GM21825 (cell line): Measurements from ENCODE around the gene RNF44.

Source experiments
- ATAC-seq: cut with Tn5 transposase; IDR thresholded peaks from one replicate; pipeline ENCODE4 v1.9.1; 2021; ENCODE audit warnings: mild to moderate bottlenecking, moderate library complexity; ENCODE audit not compliant: unreplicated experiment

RNF44 gene

DNA sequence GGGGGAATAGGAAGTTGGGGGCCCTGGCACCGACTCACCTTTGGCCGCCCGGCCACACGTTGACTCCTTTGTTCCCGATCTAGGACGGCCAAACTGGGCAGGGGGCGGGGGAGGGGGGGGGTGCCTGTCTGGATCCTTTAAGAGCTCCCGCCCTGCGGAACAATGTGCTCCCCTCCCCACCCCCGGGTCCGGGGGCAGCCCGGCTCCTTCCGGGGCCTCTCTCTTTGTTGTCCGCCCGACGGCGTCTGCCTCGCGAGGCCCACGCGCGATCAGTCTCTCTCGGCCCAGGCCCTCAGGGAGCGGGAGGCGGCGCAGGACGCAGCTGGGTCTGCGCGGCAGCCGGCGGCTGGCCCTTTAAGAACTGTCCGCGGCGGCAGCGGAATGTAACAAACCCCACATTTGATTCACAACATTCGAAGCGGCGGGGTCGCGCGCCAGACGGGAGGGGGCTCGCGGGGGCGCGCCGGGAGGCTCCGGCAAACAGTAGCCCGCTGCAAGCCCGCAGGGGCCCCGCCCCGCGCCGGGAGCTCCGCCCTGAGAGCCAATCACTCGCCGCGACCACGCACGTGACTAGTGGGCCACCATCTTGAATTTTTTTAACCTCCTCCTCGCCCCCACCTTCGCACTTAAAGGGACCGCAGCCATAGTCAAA is at the start of gene RNF44:
TSS of gene RNF44 (minus strand) at position 501 of the 652 bp plus-strand sequence. CDS start 4,930 bp downstream, outside the sequence.
- ATAC-seq = peak; percentile 48

DNA sequence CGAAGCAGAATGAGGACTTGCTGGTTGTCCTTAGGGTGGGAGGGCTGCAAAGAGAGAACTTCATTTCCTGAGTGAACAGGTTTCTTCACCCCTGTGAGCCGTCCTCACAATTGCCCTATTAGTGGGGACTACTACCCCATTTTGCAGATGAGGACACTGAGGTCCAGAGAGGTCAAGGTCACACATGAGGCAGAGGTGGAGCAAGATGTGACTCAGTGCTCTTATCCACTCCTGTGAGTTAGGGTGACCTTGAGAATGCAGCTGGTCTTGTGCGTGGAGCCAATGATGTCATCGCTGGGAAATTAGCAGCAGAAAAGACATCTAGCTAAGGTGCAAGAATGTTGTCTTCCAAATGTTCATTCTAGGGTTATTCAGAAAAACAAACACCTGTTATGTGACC is 45.9 kb upstream of the RNF44 start:
- ATAC-seq = no peak

DNA sequence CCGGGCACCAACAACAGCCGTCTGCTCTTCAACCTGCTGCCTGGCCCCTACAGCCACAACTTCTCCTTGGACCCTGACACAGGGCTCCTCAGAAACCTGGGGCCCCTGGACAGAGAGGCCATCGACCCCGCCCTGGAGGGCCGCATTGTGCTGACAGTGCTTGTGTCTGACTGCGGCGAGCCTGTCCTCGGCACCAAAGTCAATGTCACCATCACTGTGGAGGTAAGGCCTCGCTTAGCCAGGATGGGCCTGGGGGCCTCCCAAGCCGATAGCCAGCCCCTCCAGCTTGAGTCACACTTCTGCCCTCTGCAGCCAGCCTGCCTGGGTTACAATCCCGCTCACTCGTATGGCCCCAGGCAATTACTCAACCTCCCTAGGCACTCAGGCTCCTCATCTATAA is 44.2 kb upstream of the RNF44 start:
- no peak for ATAC-seq

DNA sequence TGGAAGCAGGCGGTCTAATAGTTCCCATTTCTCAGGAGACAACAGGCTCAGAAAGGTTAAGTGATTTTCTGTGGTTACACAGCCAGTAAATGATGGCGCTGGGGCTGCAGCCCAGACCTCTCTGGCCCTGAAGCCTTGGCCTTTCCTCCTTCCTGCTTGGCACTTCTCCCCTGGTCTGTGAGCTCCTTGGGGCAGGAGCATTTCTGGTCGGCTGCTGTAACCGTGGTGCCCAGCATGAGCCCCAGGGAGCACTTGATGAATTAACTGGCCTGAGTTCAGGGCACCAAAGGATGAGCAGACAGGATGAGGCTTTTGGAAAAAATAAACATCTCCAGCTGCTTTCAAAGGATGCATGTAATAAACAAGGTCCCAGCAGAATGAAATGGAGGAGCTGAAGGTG is 42.1 kb upstream of the RNF44 start:
- no peak for ATAC-seq

DNA sequence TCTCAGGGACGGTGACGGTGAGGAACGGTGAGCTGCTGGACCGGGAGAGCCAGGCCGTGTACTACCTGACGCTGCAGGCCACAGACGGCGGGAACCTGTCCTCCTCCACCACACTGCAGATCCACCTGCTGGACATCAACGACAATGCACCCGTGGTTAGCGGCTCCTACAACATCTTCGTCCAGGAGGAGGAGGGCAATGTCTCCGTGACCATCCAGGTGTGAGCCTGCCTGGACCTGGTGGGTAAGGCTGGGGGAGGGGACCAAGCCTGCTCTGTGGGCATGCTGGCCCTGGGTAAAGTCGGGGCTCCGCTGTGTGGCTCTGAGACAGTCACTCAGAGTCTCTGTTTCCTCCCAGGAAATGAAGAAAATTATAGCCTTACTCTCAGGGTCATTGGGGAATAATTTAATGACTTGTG is 41.2 kb upstream of the RNF44 start:
- ATAC-seq = no peak

DNA sequence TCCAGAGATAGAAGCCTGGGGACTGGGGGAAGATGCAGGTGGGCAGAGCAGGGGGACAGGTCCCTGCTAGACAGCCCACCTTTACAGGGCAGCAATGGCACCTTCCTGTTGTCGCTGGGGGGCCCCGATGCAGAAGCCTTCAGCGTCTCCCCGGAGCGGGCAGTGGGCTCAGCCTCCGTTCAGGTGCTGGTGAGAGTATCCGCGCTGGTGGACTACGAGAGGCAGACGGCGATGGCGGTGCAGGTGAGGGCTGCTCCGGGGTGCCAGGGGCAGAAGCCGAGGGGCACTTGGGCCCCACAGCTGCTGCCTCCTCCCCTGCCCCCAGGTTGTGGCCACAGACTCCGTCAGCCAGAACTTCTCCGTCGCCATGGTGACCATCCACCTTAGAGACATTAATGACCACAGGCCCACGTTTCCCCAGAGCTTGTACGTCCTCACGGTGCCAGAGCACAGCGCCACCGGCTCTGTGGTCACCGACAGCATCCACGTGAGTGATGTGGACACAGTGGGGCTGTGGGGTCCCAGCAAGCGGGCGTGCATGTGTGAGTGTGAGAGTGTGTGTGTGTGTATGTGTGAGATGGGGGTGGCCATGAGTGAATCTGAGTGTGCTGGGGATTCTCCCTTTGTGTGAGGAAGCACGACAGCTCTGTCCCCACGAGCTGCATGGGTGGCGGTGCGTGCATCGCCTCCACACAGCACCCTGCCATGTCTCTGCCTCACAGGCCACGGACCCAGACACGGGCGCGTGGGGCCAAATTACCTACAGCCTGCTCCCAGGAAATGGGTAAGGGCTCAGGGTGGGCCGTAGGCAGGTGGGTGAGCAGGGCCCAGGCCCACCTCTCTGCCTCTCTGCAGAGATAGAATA is 40.3 kb upstream of the RNF44 start:
- ATAC-seq = no peak

DNA sequence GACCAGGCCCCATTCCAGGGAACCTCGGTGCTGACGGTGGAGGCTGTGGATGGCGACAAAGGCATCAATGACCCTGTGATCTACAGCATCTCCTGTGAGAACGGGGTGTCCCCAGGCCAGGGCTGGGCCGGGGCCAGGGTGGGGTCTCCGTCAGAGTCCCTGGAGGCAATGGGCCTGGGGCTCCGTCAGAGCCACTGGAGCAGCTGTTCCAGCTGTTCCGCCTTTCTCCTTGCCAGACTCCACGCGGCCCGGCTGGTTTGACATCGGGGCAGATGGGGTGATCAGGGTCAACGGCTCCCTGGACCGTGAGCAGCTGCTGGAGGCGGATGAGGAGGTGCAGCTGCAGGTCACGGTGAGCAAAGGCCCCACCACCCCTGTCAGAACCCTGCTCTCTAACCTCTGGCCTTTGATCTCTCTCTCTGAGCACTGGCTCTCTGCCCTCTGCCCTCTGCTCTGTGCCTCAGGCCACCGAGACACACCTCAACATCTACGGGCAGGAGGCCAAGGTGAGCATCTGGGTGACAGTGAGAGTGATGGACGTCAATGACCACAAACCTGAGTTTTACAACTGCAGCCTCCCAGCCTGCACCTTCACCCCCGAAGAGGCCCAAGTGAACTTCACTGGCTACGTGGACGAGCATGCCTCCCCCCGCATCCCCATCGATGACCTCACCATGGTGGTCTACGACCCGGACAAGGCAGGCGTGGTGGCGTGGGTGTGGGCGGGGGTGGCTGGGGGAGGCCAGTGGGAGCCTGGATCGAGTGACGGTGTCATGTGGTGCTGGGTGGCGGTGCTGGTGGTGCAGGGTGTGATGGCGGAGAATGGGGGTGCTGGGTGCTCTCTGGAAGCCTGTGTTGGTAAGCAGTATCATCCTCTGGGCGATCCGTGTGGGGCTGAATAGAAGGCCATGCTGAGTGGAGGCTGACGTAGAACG is 38.6 kb upstream of the RNF44 start:
- no peak for ATAC-seq

DNA sequence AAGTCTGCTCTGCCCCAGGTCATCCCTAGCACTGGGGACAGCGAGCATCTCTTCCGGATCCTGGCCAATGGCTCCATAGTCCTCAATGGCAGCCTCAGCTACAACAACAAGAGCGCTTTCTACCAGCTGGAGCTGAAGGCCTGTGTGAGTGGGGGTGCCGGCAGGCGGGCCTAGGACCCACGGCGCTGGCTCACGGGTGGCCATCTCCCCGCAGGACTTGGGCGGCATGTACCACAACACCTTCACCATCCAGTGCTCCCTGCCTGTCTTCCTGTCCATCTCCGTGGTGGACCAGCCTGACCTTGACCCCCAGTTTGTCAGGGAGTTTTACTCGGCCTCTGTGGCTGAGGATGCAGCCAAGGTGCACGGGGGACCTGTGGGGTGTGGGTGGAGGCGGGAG is 37.9 kb upstream of the RNF44 start:
- ATAC-seq = no peak

DNA sequence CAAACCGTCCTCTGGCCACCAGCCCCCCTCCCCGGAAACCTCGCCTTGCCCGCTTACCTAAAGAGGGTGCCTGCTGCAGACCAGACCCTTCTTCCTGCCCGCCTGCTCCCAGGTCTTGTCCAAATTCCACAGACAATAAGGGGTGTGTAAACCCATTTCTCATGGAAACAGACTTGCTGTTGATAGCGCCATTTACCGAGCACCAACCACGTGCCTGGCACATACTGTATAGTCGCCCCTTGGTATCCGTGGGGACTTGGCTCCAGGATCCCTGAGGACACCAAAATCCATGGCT is 37.0 kb upstream of the RNF44 start:
- ATAC-seq = no peak

DNA sequence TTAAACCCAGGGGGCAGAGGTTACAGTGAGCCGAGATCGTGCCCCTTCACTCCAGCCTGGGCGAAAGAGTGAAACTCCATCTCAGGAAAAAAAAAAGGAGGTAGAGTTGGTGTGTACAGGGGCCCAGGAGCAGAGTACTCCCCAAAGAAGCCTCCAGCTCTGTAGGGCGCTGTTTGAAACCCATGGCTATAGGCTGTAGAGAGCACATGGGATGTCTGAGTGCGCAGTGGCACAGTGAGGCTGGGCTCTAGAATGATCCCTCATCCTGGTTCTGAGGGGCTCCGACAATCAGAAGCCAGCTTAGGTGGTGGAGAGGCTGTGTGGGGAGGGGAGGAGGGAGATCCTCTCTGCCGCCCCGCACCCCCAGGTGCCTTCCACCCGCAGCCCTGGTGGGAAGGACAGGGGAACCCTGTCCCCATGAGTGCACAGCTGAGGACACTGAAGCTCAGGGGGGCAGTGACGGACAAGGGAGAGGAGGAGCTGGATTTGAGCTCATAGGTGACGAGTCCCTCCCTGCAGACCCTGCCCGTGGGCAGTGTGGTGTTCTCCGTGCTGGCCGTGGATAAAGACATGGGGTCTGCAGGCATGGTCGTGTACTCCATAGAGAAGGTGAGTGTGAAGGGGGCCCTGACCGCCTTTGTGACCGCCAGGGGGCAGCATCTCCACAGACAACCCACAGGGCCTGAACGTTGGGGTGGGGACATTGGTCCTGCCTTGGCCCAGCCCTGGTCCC is 36.5 kb upstream of the RNF44 start:
- no peak for ATAC-seq

DNA sequence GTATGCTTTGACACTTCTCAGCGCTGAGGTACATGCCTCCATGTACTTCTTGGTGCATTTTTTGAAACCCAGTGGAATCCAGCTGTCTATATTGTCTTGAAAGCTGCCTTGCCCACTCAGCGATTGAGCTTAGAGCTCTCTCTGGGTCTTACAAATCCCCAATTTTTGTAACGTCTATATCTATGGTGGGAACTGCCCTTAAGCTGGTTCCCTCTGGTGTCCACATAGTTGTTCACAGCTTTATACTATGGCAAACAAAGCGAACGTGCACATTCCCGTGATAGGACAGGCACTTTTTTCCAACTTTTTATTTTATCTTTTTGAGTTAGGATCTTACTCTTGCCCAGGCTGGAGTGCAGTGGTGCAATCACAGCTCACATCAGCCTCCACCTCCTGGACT is 32.8 kb upstream of the RNF44 start:
- ATAC-seq = no peak

DNA sequence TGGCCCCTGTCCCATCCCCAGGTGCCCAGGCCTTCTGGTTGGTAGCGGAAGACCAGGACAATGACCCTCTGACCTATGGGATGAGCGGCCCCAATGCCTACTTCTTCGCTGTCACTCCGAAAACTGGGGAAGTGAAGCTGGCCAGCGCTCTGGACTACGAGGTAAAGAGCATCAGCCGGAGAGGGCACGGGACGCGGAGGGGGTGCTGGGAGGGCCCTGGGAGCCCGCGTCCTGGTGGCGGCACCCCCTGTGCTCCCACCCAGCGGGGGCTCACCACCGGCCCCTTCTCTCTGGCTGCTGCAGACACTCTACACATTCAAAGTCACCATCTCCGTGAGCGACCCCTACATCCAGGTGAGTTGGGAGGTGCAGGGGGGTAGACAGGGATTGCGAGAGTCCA is 31.5 kb upstream of the RNF44 start:
- no peak for ATAC-seq

DNA sequence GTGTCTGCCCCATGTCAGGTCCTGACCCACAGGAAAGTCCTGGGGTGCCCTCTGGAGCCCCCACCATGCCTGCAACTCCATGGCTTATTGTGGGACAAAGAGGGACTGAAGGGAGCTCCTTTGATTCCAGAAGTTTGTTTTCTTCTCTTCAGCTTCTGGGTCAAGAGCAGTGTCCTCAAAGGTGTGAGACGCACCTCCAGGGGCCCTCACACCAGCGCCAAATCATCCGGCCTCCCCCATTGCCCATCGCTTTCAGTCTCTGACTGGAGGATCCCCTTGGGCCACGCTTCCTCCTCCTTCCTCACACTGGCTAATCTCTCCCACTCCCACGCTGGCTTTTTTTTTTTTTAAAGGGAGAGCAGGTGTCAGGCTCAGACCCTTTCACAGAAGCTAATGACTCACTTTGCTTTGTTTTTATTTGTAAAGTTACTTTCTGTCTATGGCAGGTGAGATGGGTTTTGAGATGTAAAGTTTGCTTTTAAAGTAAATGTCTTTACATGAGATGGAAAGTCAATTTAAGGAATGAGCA is 28.6 kb upstream of the RNF44 start:
- ATAC-seq = no peak

DNA sequence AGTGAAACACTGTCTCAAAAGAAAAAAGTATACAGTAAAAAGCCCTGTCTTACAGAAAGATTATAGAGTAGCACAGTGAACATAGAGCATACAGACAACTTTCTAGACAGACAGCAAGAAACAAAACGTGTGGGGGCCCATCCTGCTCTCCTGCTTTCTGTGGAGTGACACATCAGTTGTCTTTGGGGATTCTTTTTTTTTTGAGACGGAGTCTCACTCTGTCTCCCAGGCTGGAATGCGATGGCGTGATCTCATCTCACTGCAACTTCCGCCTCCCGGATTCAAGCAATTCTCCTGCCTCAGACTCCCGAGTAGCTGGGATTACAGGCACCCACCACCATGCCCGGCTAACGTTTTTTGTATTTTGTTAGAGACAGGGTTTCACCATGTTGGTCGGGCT is 26.8 kb upstream of the RNF44 start:
- no peak for ATAC-seq

DNA sequence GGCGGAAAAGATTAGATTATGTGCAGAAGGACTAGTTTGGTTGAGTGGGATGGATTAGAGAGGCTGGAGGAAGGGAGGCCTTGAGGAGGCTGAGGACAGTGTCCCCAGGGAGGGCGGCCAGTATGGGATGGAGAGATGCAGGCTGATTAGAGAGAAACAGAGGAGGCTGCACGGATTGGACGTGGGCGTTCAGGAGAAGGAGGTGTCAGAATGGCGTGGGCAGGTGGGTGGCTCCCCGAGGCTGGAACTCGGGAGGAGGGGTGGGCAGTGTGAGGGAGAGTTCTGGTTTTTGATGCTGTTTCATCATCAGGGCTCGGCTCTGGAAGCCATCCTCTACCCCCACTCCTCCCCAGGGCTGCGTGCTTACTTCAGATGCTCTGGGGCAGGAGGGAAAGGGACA is 25.0 kb upstream of the RNF44 start:
- no peak for ATAC-seq

DNA sequence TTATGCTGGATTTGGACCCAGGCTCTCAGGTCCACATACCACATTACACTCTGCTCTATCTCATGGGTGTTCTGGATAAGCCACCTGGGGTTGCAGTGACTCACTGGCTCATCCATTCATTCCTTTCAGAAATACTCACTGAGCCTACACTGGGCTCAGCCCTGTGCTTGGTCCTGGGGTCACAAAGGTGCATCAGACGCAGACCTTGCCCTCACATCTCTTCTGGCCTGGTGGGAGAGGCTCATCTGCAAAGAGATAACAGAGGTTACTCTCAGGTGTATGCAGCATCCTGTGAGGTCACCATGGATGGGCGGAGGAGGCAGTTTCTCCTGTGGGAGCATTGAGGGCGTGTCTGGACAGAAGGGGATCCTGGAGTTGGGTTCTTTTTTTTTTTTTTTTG is 24.1 kb upstream of the RNF44 start:
- no peak for ATAC-seq

DNA sequence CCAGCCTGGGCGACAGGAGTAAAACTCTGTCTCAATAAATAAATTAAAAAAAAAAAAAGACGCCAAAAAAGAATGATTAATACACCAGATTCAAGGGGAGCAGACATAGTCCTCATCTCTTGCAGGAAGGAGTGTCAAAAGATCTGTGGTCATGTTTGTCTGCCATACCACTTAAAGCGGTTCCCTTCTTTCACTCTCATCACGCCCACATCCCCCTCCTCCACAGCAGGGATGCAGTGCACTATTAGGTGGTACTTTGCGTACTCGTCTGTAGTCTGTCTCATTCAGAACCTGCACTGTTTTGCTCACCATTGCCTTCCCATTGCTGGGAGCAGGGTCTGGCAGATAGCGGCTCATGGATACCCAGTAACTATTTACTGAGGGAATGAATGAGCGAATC is 23.2 kb upstream of the RNF44 start:
- ATAC-seq = no peak

DNA sequence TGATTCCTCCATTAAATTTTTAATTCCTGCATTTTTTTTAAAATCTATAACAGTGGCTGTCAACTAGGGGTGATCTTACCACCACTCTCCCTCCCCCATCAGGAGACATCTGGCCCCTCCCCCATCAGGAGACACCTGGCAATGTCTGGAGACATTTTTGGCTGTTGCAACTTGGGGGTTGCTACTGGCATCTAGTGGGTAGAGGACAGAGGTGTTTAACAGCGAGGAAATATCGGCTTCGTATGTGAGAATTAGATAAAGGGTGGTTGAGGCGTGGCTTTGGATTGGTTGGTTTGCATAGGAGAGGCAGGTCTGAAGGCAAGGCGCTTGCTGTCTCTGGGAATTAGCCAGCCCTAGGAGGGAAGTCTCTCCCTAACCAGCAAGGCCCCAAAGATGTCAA is 22.5 kb upstream of the RNF44 start:
- ATAC-seq = no peak

DNA sequence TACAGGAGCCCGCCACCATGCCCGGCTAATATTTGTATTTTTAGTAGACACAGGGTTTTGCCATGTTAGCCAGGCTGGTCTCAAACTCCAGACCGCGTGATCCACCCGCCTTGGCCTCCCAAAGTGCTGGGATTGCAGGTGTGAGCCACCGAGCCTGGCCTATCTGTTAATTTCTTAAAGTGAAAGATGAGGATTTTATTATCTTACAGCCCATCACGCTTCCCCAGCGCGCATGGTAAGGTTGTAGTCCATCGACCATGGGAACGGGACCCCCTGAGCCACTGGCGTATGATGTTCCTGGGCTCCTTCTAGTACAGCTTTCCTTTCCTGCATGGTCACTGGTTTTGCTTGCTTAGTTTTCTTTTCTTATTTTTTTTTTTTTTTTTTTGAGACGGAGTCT is 20.6 kb upstream of the RNF44 start:
- ATAC-seq = no peak

DNA sequence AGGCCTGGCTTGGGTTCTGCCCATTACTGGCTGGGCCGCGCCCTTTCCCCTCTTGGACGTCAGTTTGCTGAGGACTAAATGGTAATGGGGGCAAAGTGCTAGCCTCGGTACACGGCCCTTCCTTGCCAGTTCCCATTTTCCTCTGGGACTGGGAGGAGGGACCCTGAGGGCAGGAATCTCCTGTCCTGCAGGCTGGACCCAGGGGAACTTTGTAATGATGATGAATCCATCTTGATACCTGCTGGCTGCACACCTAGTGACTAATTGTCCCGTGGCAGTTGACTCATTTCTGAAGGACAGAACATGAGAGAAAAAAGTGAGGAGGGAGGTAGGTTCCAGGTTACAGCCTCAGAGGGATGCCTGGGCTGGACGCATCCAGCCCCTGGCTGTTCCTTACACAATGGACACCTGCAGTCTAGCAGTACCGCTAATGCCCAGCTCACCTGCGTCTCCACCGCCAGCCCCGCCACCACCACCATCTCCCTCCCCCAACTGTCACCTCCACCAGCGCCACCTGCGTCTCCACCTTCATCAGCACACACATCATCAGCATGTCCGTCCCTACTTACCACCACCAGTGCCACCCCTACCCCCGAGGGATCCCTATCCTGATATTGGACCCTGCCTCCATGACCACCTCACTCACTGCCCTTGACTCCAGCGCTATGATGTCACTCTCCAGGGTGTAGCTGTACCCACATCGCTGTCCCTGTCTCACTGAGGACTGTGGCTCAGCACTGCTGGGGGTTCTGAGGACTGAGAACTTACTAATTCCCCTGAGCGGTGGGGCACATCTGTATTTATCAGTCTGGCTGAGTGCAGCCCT is 16.3 kb upstream of the RNF44 start:
- no peak for ATAC-seq
